Activated naive CD4-positive, alpha-beta T cell treated with anti-CD3 and anti-CD28 coated beads, Interleukin-2, amount 50 U/mL, for 24 hours (primary cell): ENCODE data around the gene PACSIN2.
"Not testable (repeated sequence)": the region's sequence is repeated elsewhere in the genome, so short reads cannot be mapped to it uniquely, and the experiment has no call there.

Experiments used
- H3K27ac Mint-ChIP-seq: one replicate; pipeline ENCODE4 v1.8.0; 2021; ENCODE audit warnings: mild to moderate bottlenecking, mixed read lengths
- H3K27me3 Mint-ChIP-seq: one replicate; pipeline ENCODE4 v1.8.0; 2021; ENCODE audit warnings: mixed read lengths
- H3K36me3 Mint-ChIP-seq: one replicate; pipeline ENCODE4 v1.8.0; 2021; ENCODE audit warnings: mixed read lengths
- H3K4me1 Mint-ChIP-seq: one replicate; pipeline ENCODE4 v1.8.0; 2021; ENCODE audit warnings: mixed read lengths
- H3K4me3 Mint-ChIP-seq: one replicate; pipeline ENCODE4 v1.8.0; 2021; ENCODE audit warnings: mild to moderate bottlenecking, mixed read lengths
- H3K9me3 Mint-ChIP-seq: one replicate; pipeline ENCODE4 v1.8.0; 2021; ENCODE audit warnings: mixed read lengths

PACSIN2 gene

DNA sequence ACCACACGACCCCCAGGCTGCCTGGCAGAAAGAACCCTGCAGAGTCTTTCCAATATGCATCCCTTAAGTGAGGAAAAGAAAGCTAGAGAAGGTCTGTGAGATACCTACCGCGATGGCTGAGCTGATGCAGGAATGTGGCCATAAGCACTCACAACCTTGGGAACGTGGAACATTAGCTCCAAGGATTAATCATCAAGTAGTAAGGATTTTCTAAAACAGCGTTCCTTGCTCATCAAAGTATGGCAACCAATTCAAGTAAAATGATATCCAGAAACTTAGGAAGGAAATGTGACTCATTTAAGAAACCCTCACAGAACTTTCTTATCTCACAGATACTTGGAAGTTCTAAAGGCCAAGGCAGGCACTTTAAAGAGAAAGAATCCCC is 12.8 kb downstream of the PACSIN2 start:
- H3K9me3 Mint-ChIP-seq: no peaks in the 10 kb centered on the region
- H3K4me3 Mint-ChIP-seq: peak overlapping the region; percentile 64
- H3K27ac Mint-ChIP-seq: peak overlapping the region; percentile 86
- no peaks in the 10 kb centered on the region for H3K36me3 Mint-ChIP-seq
- peaks cover 91% of the 10 kb centered on the region for H3K4me1 Mint-ChIP-seq
- no peaks in the 10 kb centered on the region for H3K27me3 Mint-ChIP-seq

- peaks cover 86% of the 10 kb centered on the region for H3K4me1 Mint-ChIP-seq
- no peaks in the 10 kb centered on the region for H3K27me3 Mint-ChIP-seq
- peak overlapping the region; percentile 86 for H3K27ac Mint-ChIP-seq
- no peak overlapping the region for H3K4me3 Mint-ChIP-seq
- no peaks in the 10 kb centered on the region for H3K9me3 Mint-ChIP-seq
- H3K36me3 Mint-ChIP-seq: no peaks in the 10 kb centered on the region
Observed at GRCh38 chr22:43001271-43002201, 13.4 kb downstream of the PACSIN2 start.

DNA sequence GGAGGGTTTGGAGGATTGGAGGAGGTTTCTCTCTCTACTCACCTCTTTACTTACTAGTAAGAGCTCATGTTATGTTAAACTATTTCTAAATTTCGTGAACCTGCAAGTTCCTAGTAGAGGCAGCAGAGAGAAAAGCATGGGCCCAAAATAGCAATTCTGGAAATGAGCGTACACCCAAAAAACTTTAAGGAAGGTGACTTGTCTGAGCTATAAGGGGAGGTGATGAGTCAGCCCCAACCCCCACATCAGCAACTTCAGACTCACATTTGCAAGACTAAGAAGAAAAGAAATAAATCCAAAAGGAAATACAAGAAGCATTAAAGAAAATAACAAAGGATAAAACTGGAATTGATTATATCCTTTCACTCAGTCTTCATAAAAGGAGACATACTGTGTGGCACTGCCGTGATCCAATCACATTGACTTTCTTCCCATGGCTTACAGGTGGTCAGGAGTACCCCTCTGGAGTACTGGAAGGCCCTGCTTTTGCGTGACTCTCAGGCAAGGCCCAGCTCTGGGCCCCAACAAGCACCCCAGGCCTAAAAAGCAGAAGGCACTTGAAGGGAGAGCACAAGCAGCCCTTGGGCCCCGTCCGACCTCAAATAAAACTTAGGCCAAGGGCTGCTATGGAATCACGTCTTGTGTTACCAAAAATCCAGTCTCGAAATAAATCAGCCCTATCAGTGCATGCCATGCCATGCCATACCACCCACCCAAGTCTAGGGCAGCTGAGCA is 14.3 kb downstream of the PACSIN2 start:
- peak overlapping the region; percentile 92 for H3K27ac Mint-ChIP-seq
- peaks cover 81% of the 10 kb centered on the region for H3K4me1 Mint-ChIP-seq
- no peaks in the 10 kb centered on the region for H3K27me3 Mint-ChIP-seq
- H3K36me3 Mint-ChIP-seq: no peaks in the 10 kb centered on the region
- peak overlapping the region; percentile 47 for H3K4me3 Mint-ChIP-seq
- no peaks in the 10 kb centered on the region for H3K9me3 Mint-ChIP-seq

DNA sequence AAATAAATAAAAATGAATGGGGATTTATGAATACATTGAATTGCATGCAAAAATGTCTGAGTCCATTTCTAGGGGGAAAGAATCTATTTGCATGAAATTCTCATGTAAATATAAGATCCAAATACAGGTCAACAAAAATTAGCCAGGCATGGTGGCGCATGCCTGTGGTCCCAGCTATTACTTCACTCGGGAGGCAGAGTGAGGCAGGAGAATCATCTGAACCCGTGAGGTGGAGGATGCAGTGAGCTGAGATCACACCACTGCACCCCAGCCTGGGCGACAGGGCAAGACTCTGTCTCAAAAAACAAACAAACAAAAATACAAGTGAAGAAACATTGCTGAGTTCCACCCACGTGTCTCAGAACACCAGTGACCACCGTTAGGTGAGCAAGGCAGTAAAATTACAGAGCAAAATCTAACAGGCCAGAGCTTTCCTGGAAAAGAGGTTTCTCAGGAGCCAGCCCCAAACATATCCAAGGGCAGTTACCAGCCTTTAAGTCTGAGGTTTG is 17.3 kb downstream of the PACSIN2 start:
- peak overlapping the region; percentile 39 for H3K27ac Mint-ChIP-seq
- H3K27me3 Mint-ChIP-seq: no peaks in the 10 kb centered on the region
- H3K4me3 Mint-ChIP-seq: no peak overlapping the region
- H3K9me3 Mint-ChIP-seq: no peaks in the 10 kb centered on the region
- peaks cover 3% of the 10 kb centered on the region for H3K36me3 Mint-ChIP-seq
- H3K4me1 Mint-ChIP-seq: peaks cover 61% of the 10 kb centered on the region

GRCh38 chr22:42996646-42997365 is 18.1 kb downstream of the PACSIN2 start:
- no peaks in the 10 kb centered on the region for H3K9me3 Mint-ChIP-seq
- no peaks in the 10 kb centered on the region for H3K27me3 Mint-ChIP-seq
- H3K36me3 Mint-ChIP-seq: peaks cover 6% of the 10 kb centered on the region
- H3K4me1 Mint-ChIP-seq: peaks cover 53% of the 10 kb centered on the region
- peak overlapping the region; percentile 46 for H3K27ac Mint-ChIP-seq
- H3K4me3 Mint-ChIP-seq: no peak overlapping the region

GRCh38 chr22:42995654-42996053 is 19.3 kb downstream of the PACSIN2 start:
- H3K4me3 Mint-ChIP-seq, H3K36me3 Mint-ChIP-seq, H3K27ac Mint-ChIP-seq, H3K9me3 Mint-ChIP-seq, H3K27me3 Mint-ChIP-seq: not testable (repeated sequence)
- peaks cover 45% of the 10 kb centered on the region for H3K4me1 Mint-ChIP-seq

DNA sequence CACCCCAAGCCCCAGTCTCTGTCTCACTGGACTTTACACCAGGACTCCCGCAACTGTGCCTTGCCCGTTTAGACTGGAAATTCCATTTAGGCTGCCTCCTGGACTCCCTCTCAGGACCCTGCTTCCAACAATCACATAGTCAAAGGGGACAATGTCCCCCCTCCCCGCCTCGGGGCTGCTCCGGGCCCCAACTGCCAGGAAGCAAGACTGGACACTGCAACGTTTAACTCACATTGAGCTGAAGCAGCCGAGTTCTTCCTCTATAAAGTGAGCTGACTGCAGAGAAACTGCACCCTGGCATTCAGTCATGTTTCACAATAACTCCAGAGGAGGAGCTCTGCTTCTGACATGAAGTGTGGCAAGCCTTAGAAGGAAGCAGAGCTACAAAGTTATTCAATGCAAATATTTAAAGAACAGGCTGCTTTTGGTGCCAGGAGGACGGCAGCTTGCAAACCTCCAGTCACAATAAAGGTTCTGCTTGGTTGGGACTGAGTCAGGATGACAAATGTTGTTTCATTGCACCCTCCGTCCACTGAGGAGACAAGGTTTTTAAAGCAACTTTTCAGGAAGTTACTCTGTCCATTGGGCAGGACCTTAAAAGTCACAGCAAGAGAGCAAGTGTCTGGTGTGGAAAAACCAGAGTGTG is 19.9 kb downstream of the PACSIN2 start:
- Mint-ChIP-seq H3K4me3 (no peak overlapping the region), H3K9me3 (no peaks in the 10 kb centered on the region), H3K36me3 (peaks cover 7% of the 10 kb centered on the region), H3K4me1 (peaks cover 44% of the 10 kb centered on the region), H3K27me3 (no peaks in the 10 kb centered on the region), H3K27ac (no peak overlapping the region)

GRCh38 chr22:42994276-42994916 is 20.6 kb downstream of the PACSIN2 start:
- Mint-ChIP-seq H3K27ac (no peak overlapping the region), H3K27me3 (no peaks in the 10 kb centered on the region), H3K4me3 (no peak overlapping the region), H3K9me3 (no peaks in the 10 kb centered on the region), H3K4me1 (peaks cover 39% of the 10 kb centered on the region), H3K36me3 (peaks cover 7% of the 10 kb centered on the region)

DNA sequence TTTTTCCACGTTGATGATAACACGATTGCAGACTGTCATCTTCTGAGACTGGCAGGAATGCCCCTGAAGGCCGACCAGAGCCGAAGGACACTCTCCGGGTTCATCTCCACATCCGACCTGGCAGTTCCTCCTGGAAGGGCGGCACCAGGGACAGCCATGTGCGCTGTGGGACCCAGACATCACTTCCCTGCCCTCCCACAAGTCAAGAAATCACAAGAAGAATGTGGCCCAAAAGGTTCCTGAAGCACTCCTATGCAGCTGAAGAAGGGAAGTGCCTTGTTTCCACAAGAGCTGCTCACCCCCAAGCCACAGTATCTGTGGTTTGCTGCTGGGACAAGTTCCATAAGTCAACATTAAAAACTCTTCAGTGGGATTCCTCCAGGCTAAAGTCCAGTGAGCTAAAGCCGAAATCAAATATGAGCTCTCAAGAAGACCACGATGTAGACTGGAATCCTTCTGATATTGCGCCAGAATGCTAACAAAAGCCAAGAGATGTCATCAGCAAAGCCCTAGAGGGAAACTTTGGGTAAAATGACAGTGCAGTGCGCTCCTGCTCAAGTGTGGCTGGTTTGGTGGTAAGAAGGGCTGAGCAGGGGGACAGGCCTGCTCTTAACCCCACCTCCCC is 21.2 kb downstream of the PACSIN2 start:
- H3K9me3 Mint-ChIP-seq: no peaks in the 10 kb centered on the region
- H3K27ac Mint-ChIP-seq: no peak overlapping the region
- H3K27me3 Mint-ChIP-seq: no peaks in the 10 kb centered on the region
- peaks cover 7% of the 10 kb centered on the region for H3K36me3 Mint-ChIP-seq
- H3K4me3 Mint-ChIP-seq: no peak overlapping the region
- peaks cover 32% of the 10 kb centered on the region for H3K4me1 Mint-ChIP-seq

GRCh38 chr22:42992886-42993479 is 22.0 kb downstream of the PACSIN2 start:
- H3K27me3 Mint-ChIP-seq: no peaks in the 10 kb centered on the region
- no peak overlapping the region for H3K4me3 Mint-ChIP-seq
- no peaks in the 10 kb centered on the region for H3K9me3 Mint-ChIP-seq
- peaks cover 7% of the 10 kb centered on the region for H3K36me3 Mint-ChIP-seq
- peaks cover 24% of the 10 kb centered on the region for H3K4me1 Mint-ChIP-seq
- no peak overlapping the region for H3K27ac Mint-ChIP-seq

DNA sequence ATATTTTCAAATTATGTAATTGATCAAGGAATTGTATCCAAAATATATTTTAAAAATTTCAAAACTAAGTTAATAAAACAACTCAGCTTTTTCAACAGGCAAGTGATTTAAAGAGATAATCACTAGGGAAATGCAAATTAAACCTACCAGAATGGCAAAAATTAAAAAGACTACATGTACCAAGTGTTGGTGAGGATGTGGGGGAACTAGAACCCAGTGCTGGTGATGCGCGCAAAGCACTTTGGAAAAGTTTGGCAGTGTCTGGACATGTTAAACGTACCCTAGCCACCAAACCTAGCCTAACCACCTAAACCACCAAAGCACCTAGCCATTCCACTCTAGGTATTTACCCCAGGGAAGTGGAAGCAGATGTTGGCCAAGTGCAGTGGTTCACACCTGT is 22.9 kb downstream of the PACSIN2 start:
- Mint-ChIP-seq H3K9me3 (no peaks in the 10 kb centered on the region), H3K27me3 (no peaks in the 10 kb centered on the region), H3K4me1 (peaks cover 20% of the 10 kb centered on the region), H3K27ac (no peak overlapping the region), H3K36me3 (peaks cover 7% of the 10 kb centered on the region), H3K4me3 (no peak overlapping the region)

DNA sequence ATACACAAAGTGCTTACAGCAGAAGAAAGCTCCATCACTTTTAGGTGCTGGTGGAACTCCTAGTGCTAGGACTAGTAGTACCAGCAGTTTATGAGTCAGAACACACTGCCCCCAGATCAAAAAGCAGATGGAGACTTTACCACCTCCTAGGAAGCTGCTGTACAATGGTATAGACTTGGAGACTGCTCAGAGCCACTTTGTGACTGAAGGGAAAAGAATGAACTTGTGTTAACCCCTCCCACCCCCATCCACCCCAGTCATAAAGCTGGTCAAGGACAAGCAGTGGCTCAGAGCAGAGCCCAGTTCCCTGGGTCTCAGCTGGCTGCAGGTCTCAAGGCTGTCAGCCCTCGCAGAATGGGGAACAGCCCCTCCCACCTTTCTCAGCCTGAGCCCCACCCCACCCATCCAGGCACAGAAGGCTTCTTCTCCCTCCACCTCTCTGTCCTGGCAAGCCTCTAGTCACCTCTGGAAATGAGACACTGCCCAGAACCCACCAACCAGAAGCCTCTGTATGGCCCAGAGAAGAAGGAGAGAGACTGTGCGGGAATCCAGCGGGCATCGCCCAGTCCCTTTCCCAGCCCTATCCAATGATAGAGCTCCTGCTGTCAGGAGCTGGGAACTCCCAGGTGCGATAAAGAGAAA is 23.8 kb downstream of the PACSIN2 start:
- no peak overlapping the region for H3K27ac Mint-ChIP-seq
- H3K9me3 Mint-ChIP-seq: no peaks in the 10 kb centered on the region
- H3K4me1 Mint-ChIP-seq: peaks cover 26% of the 10 kb centered on the region
- H3K27me3 Mint-ChIP-seq: no peaks in the 10 kb centered on the region
- H3K36me3 Mint-ChIP-seq: peaks cover 7% of the 10 kb centered on the region
- no peak overlapping the region for H3K4me3 Mint-ChIP-seq

GRCh38 chr22:42990131-42990838 is 24.7 kb downstream of the PACSIN2 start:
- Mint-ChIP-seq H3K36me3 (peaks cover 7% of the 10 kb centered on the region), H3K27me3 (no peaks in the 10 kb centered on the region), H3K4me1 (peaks cover 32% of the 10 kb centered on the region), H3K27ac (no peak overlapping the region), H3K4me3 (no peak overlapping the region), H3K9me3 (no peaks in the 10 kb centered on the region)
